D721Med (cell line): ENCODE measurements around the gene PTPRG.

Experiments
- DNase-seq: peaks from one replicate; pipeline ENCODE4 v3.0.0; 2011; ENCODE audit warnings: low spot score; ENCODE audit not compliant: insufficient read length
- FAIRE-seq: peaks from 2 replicates; lab custom pipeline; 2011; peaks lifted over from hg19 to GRCh38; lab: Jason Lieb, UNC
- TF ChIP-seq, protein P1 (sequence below): IDR thresholded peaks from 2 replicates; pipeline ENCODE4 v1.5.1; 2012; ENCODE audit warnings: mild to moderate bottlenecking, control low read depth; ENCODE audit not compliant: insufficient read depth; ENCODE audit errors: missing control alignments

PTPRG gene

GRCh38 chr3:61527011-61527410 lies 34.4 kb upstream of the PTPRG start:
- FAIRE-seq, result no peak
- no peak for DNase-seq

DNA sequence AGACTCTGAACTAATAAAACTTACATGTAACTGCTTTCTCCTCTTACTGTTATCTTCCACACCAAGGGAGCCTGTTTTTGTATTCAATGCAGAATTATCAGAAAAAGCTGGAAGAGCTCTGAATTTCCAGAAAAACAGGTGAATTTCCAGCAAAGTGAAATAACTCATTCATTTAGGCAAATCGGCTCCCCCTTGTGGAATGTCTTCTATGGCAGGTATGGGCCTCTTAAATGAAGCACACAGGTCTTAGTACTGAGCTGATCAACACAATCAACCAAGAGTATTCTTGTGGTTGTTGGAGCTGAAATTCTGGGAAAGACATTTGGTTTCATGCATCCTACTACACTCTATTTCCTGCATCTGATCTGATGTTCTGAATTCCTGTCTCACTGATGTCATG lies 31.0 kb upstream of the PTPRG start:
- DNase-seq, result no peak
- TF ChIP-seq, protein P1, sequence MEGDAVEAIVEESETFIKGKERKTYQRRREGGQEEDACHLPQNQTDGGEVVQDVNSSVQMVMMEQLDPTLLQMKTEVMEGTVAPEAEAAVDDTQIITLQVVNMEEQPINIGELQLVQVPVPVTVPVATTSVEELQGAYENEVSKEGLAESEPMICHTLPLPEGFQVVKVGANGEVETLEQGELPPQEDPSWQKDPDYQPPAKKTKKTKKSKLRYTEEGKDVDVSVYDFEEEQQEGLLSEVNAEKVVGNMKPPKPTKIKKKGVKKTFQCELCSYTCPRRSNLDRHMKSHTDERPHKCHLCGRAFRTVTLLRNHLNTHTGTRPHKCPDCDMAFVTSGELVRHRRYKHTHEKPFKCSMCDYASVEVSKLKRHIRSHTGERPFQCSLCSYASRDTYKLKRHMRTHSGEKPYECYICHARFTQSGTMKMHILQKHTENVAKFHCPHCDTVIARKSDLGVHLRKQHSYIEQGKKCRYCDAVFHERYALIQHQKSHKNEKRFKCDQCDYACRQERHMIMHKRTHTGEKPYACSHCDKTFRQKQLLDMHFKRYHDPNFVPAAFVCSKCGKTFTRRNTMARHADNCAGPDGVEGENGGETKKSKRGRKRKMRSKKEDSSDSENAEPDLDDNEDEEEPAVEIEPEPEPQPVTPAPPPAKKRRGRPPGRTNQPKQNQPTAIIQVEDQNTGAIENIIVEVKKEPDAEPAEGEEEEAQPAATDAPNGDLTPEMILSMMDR, result peak; percentile 67

More at GRCh38 chr3:61527011-61527410, 34.4 kb upstream of the PTPRG start:
- TF ChIP-seq, protein P1, result no peak

GRCh38 chr3:61531528-61531927 lies 29.8 kb upstream of the PTPRG start:
- no peak for FAIRE-seq
- TF ChIP-seq, protein P1, result no peak
- no peak for DNase-seq

More for the DNA sequence above, 31.0 kb upstream of the PTPRG start:
- FAIRE-seq, result peak; percentile 80

- FAIRE-seq, result no peak
- DNase-seq, result no peak
- TF ChIP-seq, protein P1, result no peak
These were observed 28.5 kb upstream of the PTPRG start for GRCh38 chr3:61532739-61533500.

- TF ChIP-seq, protein P1, result no peak
- FAIRE-seq (peak; percentile 86), DNase-seq (no peak)
These were observed 25.5 kb upstream of the PTPRG start for GRCh38 chr3:61535826-61536225.

DNA sequence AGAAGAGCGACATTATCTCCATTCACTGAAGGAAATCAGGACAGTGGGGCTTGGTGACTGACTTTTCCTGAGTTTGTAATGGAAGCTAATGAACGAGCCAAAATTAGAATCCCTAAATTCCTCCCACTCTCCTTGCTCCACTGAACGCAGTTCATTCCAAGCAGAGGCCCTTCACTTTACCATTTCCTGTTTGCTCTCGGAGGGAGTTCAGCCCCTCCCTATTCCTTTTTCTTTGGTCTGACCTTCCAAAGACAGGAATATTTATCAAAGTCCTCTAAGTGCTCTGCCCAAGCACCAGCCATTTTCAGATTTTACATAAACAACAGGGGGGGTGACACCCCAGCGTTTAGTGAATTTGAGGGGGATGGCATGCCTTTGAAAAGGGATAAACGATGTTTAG lies 24.0 kb upstream of the PTPRG start:
- FAIRE-seq (no peak), DNase-seq (no peak)
- TF ChIP-seq, protein P1, result no peak

DNA sequence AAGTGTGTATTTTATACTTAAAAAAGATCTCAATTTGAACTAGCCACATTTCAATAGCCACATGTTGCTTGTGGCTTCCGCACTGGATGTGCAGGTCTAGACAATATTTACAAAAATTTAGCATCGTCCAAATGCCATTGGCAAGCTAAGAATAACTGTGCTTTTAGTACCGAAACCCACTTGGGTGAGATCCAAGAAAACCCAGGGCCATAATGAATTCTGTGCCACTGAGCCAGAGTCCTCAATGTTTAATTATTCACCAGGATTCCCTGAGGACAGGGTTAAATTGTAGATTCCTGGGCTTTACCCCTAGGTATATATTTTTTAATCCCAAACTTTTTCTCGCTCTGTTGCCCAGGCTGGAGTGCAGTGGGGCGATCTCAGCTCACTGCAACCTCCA lies 22.9 kb upstream of the PTPRG start:
- FAIRE-seq, result no peak
- TF ChIP-seq, protein P1, result no peak
- no peak for DNase-seq
